ENCODE data around the gene ABHD14A. TPM values are rescaled to one million over a fixed set of nuclear protein-coding genes. Genes with fewer than 3 reads are reported as not detected.

ABHD14A gene
- total and polyA plus RNA-seq, 9 donors: 11.1 to 17.6 (median 13.9) TPM

DNA sequence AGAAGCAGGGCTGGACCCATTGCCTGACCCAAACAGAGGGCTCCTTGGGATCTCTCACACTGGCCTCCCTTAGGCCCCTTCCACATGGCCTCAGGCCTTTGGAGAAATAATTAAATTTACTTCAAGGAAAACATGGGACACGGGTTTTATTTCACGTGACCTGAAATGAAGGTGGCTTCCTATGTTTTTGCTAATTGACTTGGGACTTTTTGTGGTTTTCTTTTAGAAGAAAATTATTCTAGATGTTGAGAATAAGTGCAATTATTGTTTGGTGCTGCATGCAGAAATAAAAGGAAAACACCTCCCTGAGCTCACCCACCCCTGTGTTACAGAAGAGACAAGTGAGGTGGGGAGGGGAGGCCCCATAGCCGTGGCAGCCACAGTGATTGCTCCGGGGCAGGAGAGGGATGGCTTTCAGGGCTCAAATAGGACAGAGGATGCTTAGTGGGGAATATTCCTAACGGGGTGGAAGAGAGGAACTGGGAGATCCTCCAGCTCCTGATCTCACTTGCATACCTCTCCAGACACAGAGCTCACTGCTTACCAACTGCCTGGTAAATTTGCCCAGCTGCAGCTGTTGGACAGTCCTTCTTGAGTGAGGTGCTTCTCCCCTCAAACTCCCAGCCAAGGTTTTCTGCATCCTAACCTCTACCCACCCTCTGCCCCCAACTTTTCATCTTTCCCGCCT, 50.0 kb downstream of the ABHD14A start:
- WGBS (ENCODE audit: insufficient coverage): 0% methylated on average over 1 of the region's 6 CpGs
- Histone ChIP-seq H3K27me3 (ENCODE audit: control insufficient read depth, insufficient read depth, low read length) (no peaks in the 10 kb centered on the region), H3K9me3 (replicated peaks; ENCODE audit: control insufficient read depth, low read depth, low read length) (no peaks in the 10 kb centered on the region), H3K4me3 (ENCODE audit: low read length) (no peak overlapping the region), H3K27ac (ENCODE audit: low read length) (no peak overlapping the region), H3K4me1 (ENCODE audit: control insufficient read depth, insufficient read depth, low read length) (peaks cover 76% of the 10 kb centered on the region), H3K36me3 (ENCODE audit: control insufficient read depth, insufficient read depth, low read length) (no peaks in the 10 kb centered on the region)
- DNase-seq: no peak

DNA sequence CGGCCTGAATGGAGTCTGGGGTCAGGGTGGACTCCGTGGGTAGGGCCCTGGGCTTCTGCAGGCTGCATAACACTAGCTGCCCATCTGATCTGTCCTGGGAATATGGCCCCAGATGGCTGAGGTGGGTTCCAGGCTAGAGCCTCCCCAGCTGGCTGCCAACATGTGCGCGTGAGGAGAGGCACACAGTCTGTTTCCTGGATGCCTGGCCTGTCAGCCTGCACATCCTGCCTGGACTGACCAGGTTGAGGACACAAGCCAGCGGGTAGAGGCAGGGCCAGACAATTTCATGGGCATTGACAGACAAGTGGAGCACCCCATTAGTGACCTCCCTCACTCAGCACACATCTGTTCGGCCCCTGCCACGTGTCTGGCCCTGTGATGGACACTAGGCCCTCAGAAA, 50.6 kb downstream of the ABHD14A start:
- DNase-seq: no peak
- 50% methylated on average over 5 of the region's 7 CpGs for WGBS (ENCODE audit: insufficient coverage)
- H3K4me3 ChIP-seq (ENCODE audit: low read length): no peak overlapping the region
- H3K36me3 ChIP-seq (ENCODE audit: control insufficient read depth, insufficient read depth, low read length): no peaks in the 10 kb centered on the region
- no peaks in the 10 kb centered on the region for H3K9me3 ChIP-seq (replicated peaks; ENCODE audit: control insufficient read depth, low read depth, low read length)
- peak overlapping the region; percentile 69 for H3K27ac ChIP-seq (ENCODE audit: low read length)
- H3K27me3 ChIP-seq (ENCODE audit: control insufficient read depth, insufficient read depth, low read length): no peaks in the 10 kb centered on the region
- H3K4me1 ChIP-seq (ENCODE audit: control insufficient read depth, insufficient read depth, low read length): peaks cover 75% of the 10 kb centered on the region

DNA sequence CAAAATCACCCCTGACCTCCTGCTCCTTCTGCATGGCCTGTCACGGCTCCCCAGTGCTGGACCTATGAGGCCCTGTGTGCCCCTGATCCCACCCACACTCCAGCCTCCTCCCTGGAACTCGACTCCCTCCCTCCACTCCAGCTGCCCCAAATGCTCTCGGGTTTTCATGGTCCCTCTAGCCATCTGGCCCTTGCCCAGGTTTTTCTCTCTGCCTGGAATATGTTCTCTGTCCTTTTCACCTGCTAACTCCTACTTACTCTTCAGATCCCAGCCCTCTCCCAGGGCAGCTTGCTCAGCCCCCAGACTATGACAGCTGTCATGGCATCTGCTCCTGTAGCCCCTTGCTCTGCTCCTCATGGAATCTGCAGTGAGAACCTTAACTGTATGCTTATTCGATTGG, 51.2 kb downstream of the ABHD14A start:
- Histone ChIP-seq H3K4me1 (ENCODE audit: control insufficient read depth, insufficient read depth, low read length) (peaks cover 75% of the 10 kb centered on the region), H3K27me3 (ENCODE audit: control insufficient read depth, insufficient read depth, low read length) (no peaks in the 10 kb centered on the region), H3K9me3 (replicated peaks; ENCODE audit: control insufficient read depth, low read depth, low read length) (no peaks in the 10 kb centered on the region), H3K27ac (ENCODE audit: low read length) (peak overlapping the region; percentile 69), H3K36me3 (ENCODE audit: control insufficient read depth, insufficient read depth, low read length) (no peaks in the 10 kb centered on the region), H3K4me3 (ENCODE audit: low read length) (no peak overlapping the region)
- peak; percentile 86 for DNase-seq
- 28% methylated on average over 4 of the region's 4 CpGs for WGBS (ENCODE audit: insufficient coverage)

DNA sequence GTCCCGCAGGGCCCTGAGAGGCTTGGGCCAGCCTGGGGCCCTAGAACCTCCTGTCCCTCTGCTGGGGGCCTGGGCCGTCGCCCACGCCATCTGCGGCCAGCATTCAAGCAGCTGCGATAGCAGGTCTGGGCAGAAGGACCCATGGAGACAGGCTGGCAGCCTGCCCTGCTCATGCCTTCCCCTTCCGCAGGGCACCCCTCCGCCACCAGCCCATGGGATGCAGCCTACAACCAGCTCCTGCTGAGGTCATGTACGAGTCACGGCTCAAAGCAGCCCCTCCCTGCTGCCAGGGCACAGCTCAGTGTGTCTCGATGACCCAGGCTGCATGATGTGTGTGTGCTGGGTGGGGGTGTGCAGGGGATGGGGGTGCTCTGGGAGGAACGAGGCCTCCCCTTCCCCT, 53.7 kb downstream of the ABHD14A start:
- WGBS (ENCODE audit: insufficient coverage): 86% methylated on average over 6 of the region's 12 CpGs
- Histone ChIP-seq H3K4me3 (ENCODE audit: low read length) (no peak overlapping the region), H3K36me3 (ENCODE audit: control insufficient read depth, insufficient read depth, low read length) (no peaks in the 10 kb centered on the region), H3K9me3 (replicated peaks; ENCODE audit: control insufficient read depth, low read depth, low read length) (no peaks in the 10 kb centered on the region), H3K27ac (ENCODE audit: low read length) (no peak overlapping the region), H3K27me3 (ENCODE audit: control insufficient read depth, insufficient read depth, low read length) (no peaks in the 10 kb centered on the region), H3K4me1 (ENCODE audit: control insufficient read depth, insufficient read depth, low read length) (peaks cover 72% of the 10 kb centered on the region)
- peak; percentile 64 for DNase-seq

DNA sequence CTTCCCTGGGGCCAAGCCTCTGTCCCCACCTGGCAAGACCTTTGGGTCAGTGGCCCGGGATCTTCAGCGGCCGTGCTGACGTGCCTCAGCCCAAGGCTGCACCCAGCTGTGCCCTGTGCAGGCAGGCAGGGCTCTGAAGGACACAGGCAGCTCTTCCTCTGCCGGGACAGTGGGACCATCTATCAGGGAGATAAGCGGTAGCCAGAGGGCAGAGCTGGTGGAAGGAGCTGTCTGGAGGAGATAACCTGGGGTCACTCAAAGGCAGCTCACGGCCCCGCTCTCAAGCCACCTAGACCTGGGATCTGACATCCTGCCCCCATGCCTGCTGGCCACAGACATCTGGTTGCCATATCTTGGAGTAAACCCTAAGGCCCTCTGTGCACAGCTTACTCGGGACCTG, 54.2 kb downstream of the ABHD14A start:
- DNase-seq: no peak
- Histone ChIP-seq H3K4me3 (ENCODE audit: low read length) (no peak overlapping the region), H3K9me3 (replicated peaks; ENCODE audit: control insufficient read depth, low read depth, low read length) (no peaks in the 10 kb centered on the region), H3K27me3 (ENCODE audit: control insufficient read depth, insufficient read depth, low read length) (no peaks in the 10 kb centered on the region), H3K4me1 (ENCODE audit: control insufficient read depth, insufficient read depth, low read length) (peaks cover 69% of the 10 kb centered on the region), H3K36me3 (ENCODE audit: control insufficient read depth, insufficient read depth, low read length) (no peaks in the 10 kb centered on the region), H3K27ac (ENCODE audit: low read length) (no peak overlapping the region)
- 62% methylated on average over 8 of the region's 9 CpGs for WGBS (ENCODE audit: insufficient coverage)

DNA sequence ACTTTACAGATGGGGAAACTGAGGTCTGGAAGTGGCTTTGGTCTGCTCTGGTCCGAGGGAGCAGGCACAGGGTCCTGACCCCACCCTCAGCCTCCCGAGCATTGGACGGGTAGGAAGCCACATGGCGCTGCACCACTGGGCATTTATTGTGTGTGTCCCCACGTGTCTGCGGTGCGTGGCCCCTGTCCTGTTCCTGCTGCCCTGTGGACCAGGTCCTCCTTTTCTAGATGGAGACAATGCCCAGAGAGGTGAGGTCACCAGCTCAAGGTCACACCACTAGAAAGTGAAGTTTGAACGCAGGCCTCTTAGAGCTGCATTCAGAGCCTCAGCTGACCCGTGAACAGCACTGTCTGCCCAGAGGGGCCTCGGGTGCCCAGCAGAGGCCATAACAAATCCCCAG, 54.7 kb downstream of the ABHD14A start:
- DNase-seq: no peak
- H3K36me3 ChIP-seq (ENCODE audit: control insufficient read depth, insufficient read depth, low read length): no peaks in the 10 kb centered on the region
- no peak overlapping the region for H3K27ac ChIP-seq (ENCODE audit: low read length)
- 78% methylated on average over 10 of the region's 10 CpGs for WGBS (ENCODE audit: insufficient coverage)
- H3K27me3 ChIP-seq (ENCODE audit: control insufficient read depth, insufficient read depth, low read length): no peaks in the 10 kb centered on the region
- no peak overlapping the region for H3K4me3 ChIP-seq (ENCODE audit: low read length)
- peaks cover 66% of the 10 kb centered on the region for H3K4me1 ChIP-seq (ENCODE audit: control insufficient read depth, insufficient read depth, low read length)
- H3K9me3 ChIP-seq (replicated peaks; ENCODE audit: control insufficient read depth, low read depth, low read length): no peaks in the 10 kb centered on the region

Other genes with a start within 250 kb of the ABHD14A start
- gene IQCF6, start 195.8 kb upstream of the ABHD14A start, total RNA-seq: not detected
- not detected for gene IQCF6, start 195.8 kb upstream of the ABHD14A start, polyA plus RNA-seq (ENCODE audit: insufficient read depth in 1 of 8, insufficient read length in 8 of 8, low replicate concordance in 1 of 8)
- not detected for gene IQCF2, start 113.4 kb upstream of the ABHD14A start, total RNA-seq
- under 1 TPM in 1 of 8 donors, not detected in 7; 0.30 TPM for gene IQCF2, start 113.4 kb upstream of the ABHD14A start, polyA plus RNA-seq (ENCODE audit: insufficient read depth in 1 of 8, insufficient read length in 8 of 8, low replicate concordance in 1 of 8)
- gene IQCF5, start 99.5 kb upstream of the ABHD14A start, total RNA-seq: not detected
- gene IQCF5, start 99.5 kb upstream of the ABHD14A start, polyA plus RNA-seq (ENCODE audit: insufficient read depth in 1 of 8, insufficient read length in 8 of 8, low replicate concordance in 1 of 8): not detected
- gene IQCF1, start 71.7 kb upstream of the ABHD14A start, total RNA-seq: not detected
- gene IQCF1, start 71.7 kb upstream of the ABHD14A start, polyA plus RNA-seq (ENCODE audit: insufficient read depth in 1 of 8, insufficient read length in 8 of 8, low replicate concordance in 1 of 8): not detected
- gene RRP9, start 33.2 kb upstream of the ABHD14A start, total RNA-seq: 15.3 TPM
- gene RRP9, start 33.2 kb upstream of the ABHD14A start, polyA plus RNA-seq (ENCODE audit: insufficient read depth in 1 of 8, insufficient read length in 8 of 8, low replicate concordance in 1 of 8): 10 to 100 TPM; 14.1 to 18.3 (median 16.4) TPM
- gene PARP3, start 32.7 kb upstream of the ABHD14A start, total RNA-seq: 5.6 TPM
- gene PARP3, start 32.7 kb upstream of the ABHD14A start, polyA plus RNA-seq (ENCODE audit: insufficient read depth in 1 of 8, insufficient read length in 8 of 8, low replicate concordance in 1 of 8): 1 to 10 TPM; 5.0 to 8.3 (median 6.3) TPM
- gene GPR62, start 19.7 kb upstream of the ABHD14A start, total RNA-seq: 0.13 TPM
- gene GPR62, start 19.7 kb upstream of the ABHD14A start, polyA plus RNA-seq (ENCODE audit: insufficient read depth in 1 of 8, insufficient read length in 8 of 8, low replicate concordance in 1 of 8): under 1 TPM; 0.18 to 0.59 (median 0.52) TPM
- 48.0 TPM for gene PCBP4, start 7.6 kb upstream of the ABHD14A start, total RNA-seq
- gene PCBP4, start 7.6 kb upstream of the ABHD14A start, polyA plus RNA-seq (ENCODE audit: insufficient read depth in 1 of 8, insufficient read length in 8 of 8, low replicate concordance in 1 of 8): 10 to 100 TPM; 61.8 to 91.3 (median 74.4) TPM
- gene ABHD14B, start 1.0 kb upstream of the ABHD14A start, total RNA-seq: 11.8 TPM
- 10 to 100 TPM; 18.5 to 30.2 (median 23.6) TPM for gene ABHD14B, start 1.0 kb upstream of the ABHD14A start, polyA plus RNA-seq (ENCODE audit: insufficient read depth in 1 of 8, insufficient read length in 8 of 8, low replicate concordance in 1 of 8)
- 13.8 TPM for gene ACY1, start 8.5 kb downstream of the ABHD14A start, total RNA-seq
- 10 to 100 TPM; 10.2 to 20.7 (median 13.9) TPM for gene ACY1, start 8.5 kb downstream of the ABHD14A start, polyA plus RNA-seq (ENCODE audit: insufficient read depth in 1 of 8, insufficient read length in 8 of 8, low replicate concordance in 1 of 8)
- gene RPL29, start 20.8 kb downstream of the ABHD14A start, total RNA-seq: 2,497 TPM
- gene RPL29, start 20.8 kb downstream of the ABHD14A start, polyA plus RNA-seq (ENCODE audit: insufficient read depth in 1 of 8, insufficient read length in 8 of 8, low replicate concordance in 1 of 8): 1,000 to 10,000 TPM; 2,610 to 3,484 (median 2,959) TPM
- 14.0 TPM for gene DUSP7, start 81.5 kb downstream of the ABHD14A start, total RNA-seq
- 10 to 100 TPM; 19.2 to 32.5 (median 26.5) TPM for gene DUSP7, start 81.5 kb downstream of the ABHD14A start, polyA plus RNA-seq (ENCODE audit: insufficient read depth in 1 of 8, insufficient read length in 8 of 8, low replicate concordance in 1 of 8)
- 3.1 TPM for gene POC1A, start 179.4 kb downstream of the ABHD14A start, total RNA-seq
- 1 to 10 TPM; 4.2 to 7.5 (median 5.7) TPM for gene POC1A, start 179.4 kb downstream of the ABHD14A start, polyA plus RNA-seq (ENCODE audit: insufficient read depth in 1 of 8, insufficient read length in 8 of 8, low replicate concordance in 1 of 8)
- 30.4 TPM for gene ALAS1, start 223.1 kb downstream of the ABHD14A start, total RNA-seq
- gene ALAS1, start 223.1 kb downstream of the ABHD14A start, polyA plus RNA-seq (ENCODE audit: insufficient read depth in 1 of 8, insufficient read length in 8 of 8, low replicate concordance in 1 of 8): 10 to 100 TPM; 26.4 to 35.4 (median 31.1) TPM

Data from muscle of leg (tissue), 11 donors.